Smooth muscle cell (in vitro differentiated cells): ENCODE measurements around the gene NTRK3. TPM values are rescaled to one million over a fixed set of nuclear protein-coding genes. Genes with fewer than 3 reads are reported as not detected.

Source experiments
- DNase-seq: peaks from one replicate; lab custom pipeline; 2025; ENCODE audit not compliant: unreplicated experiment; lab: John Stamatoyannopoulos, UW
- H2AFZ ChIP-seq: fragments of 200-600 bp; sonication (generic); 2 replicates; pipeline ENCODE4 v1.6.0; 2016; ENCODE audit warnings: antibody characterized with exemption, low read depth, mild to moderate bottlenecking
- H3F3A ChIP-seq: fragments of 200-600 bp; sonication (generic); 2 replicates; pipeline ENCODE4 v1.6.0; 2017; ENCODE audit warnings: antibody characterized with exemption, low read depth
- H3K27ac ChIP-seq: fragments of 200-600 bp; sonication (generic); 2 replicates; pipeline ENCODE4 v1.5.1; 2016; ENCODE audit warnings: low read depth, mild to moderate bottlenecking
- H3K27me3 ChIP-seq: fragments of 200-600 bp; sonication (generic); 2 replicates; pipeline ENCODE4 v1.6.1; 2016; ENCODE audit warnings: low read depth, mild to moderate bottlenecking
- H3K36me3 ChIP-seq: fragments of 200-600 bp; sonication (generic); 2 replicates; pipeline ENCODE4 v1.5.1; 2016; ENCODE audit warnings: low read depth
- H3K4me1 ChIP-seq: fragments of 200-600 bp; sonication (generic); 2 replicates; pipeline ENCODE4 v1.5.1; 2016; ENCODE audit warnings: low read depth
- H3K4me2 ChIP-seq: fragments of 200-600 bp; sonication (generic); 2 replicates; pipeline ENCODE4 v1.6.0; 2016; ENCODE audit warnings: mild to moderate bottlenecking
- H3K4me3 ChIP-seq: fragments of 200-600 bp; sonication (generic); 2 replicates; pipeline ENCODE4 v1.5.1; 2016; ENCODE audit warnings: mild to moderate bottlenecking
- H3K79me2 ChIP-seq: fragments of 200-600 bp; sonication (generic); 2 replicates; pipeline ENCODE4 v1.6.0; 2016; ENCODE audit warnings: low read depth, mild to moderate bottlenecking
- H3K9ac ChIP-seq: fragments of 200-600 bp; sonication (generic); 2 replicates; pipeline ENCODE4 v1.6.0; 2016; ENCODE audit warnings: low read depth
- H3K9me3 ChIP-seq: fragments of 200-600 bp; sonication (generic); replicated peaks from 2 replicates; pipeline ENCODE4 v1.5.1; 2016; ENCODE audit warnings: low read depth
- H4K20me1 ChIP-seq: fragments of 200-600 bp; sonication (generic); 2 replicates; pipeline ENCODE4 v1.6.0; 2016; ENCODE audit warnings: low read depth
- CTCF ChIP-seq: fragments of 200-600 bp; sonication (generic); IDR thresholded peaks from 2 replicates; pipeline ENCODE4 v1.5.1; 2017; ENCODE audit warnings: borderline replicate concordance, mild to moderate bottlenecking, antibody characterized with exemption; ENCODE audit not compliant: insufficient read depth, poor library complexity, severe bottlenecking
- WGBS: methylation state at CpG from one replicate; pipeline ENCODE4 v1.1.7; 2016; ENCODE audit warnings: low lambda C conversion rate; 5-methylcytosine and 5-hydroxymethylcytosine counted together
- polyA plus RNA-seq: library from polyadenylated mRNA; unstranded; fragments of >200 nt; fragmentation: Nextera tagmentation; extraction: Ambion mirVana; gene quantifications from 2 replicates; pipeline ENCODE4 v1.2.1, GENCODE V29; 2016
- total RNA-seq: library from RNA; depleted of rRNA; stranded (reverse); fragments of >200 nt; gene quantifications from 2 replicates; pipeline ENCODE4 v1.2.3, GENCODE V29; 2014

The NTRK3 gene
- total and polyA plus RNA-seq, 2 experiments from 2014 or later, result 3.3 to 3.5 TPM

GRCh38 chr15:87938031-87938430, 318.5 kb downstream of the NTRK3 start:
- no peaks in the 10 kb centered on the region for H3K36me3 ChIP-seq
- no peaks in the 10 kb centered on the region for H3K79me2 ChIP-seq
- H2AFZ ChIP-seq, result no peak overlapping the region
- H3F3A ChIP-seq, result peaks cover 6% of the 10 kb centered on the region
- no peaks in the 10 kb centered on the region for H3K27me3 ChIP-seq
- TF ChIP-seq CTCF, result no peak
- H3K4me1 ChIP-seq, result peaks cover 11% of the 10 kb centered on the region
- WGBS, result 31% methylated on average over 1 of the region's 1 CpG
- DNase-seq, result no peak
- H4K20me1 ChIP-seq, result no peaks in the 10 kb centered on the region
- no peak overlapping the region for H3K4me3 ChIP-seq
- H3K9me3 ChIP-seq, result no peaks in the 10 kb centered on the region
- H3K27ac ChIP-seq, result peak overlapping the region; percentile 89
- peak overlapping the region; percentile 62 for H3K4me2 ChIP-seq
- H3K9ac ChIP-seq, result peak overlapping the region; percentile 44

GRCh38 chr15:87935583-87935982, 321.0 kb downstream of the NTRK3 start:
- WGBS, result 82% methylated on average over 2 of the region's 2 CpGs
- H3K4me1 ChIP-seq, result peaks cover 3% of the 10 kb centered on the region
- H3K9ac ChIP-seq, result no peak overlapping the region
- no peak overlapping the region for H3K4me2 ChIP-seq
- no peaks in the 10 kb centered on the region for H3K9me3 ChIP-seq
- H2AFZ ChIP-seq, result no peak overlapping the region
- no peak for TF ChIP-seq CTCF
- no peak for DNase-seq
- H4K20me1 ChIP-seq, result no peaks in the 10 kb centered on the region
- no peaks in the 10 kb centered on the region for H3K36me3 ChIP-seq
- no peak overlapping the region for H3K4me3 ChIP-seq
- H3F3A ChIP-seq, result peaks cover 6% of the 10 kb centered on the region
- H3K27ac ChIP-seq, result no peak overlapping the region
- no peaks in the 10 kb centered on the region for H3K27me3 ChIP-seq
- H3K79me2 ChIP-seq, result no peaks in the 10 kb centered on the region

- Histone ChIP-seq H3K4me3 (no peak overlapping the region), H3K4me2 (no peak overlapping the region), H3K79me2 (no peaks in the 10 kb centered on the region), H3K27ac (no peak overlapping the region), H2AFZ (no peak overlapping the region), H3K27me3 (no peaks in the 10 kb centered on the region), H3K36me3 (no peaks in the 10 kb centered on the region), H3K4me1 (no peaks in the 10 kb centered on the region), H3F3A (no peaks in the 10 kb centered on the region), H4K20me1 (no peaks in the 10 kb centered on the region), H3K9ac (no peak overlapping the region), H3K9me3 (no peaks in the 10 kb centered on the region)
- DNase-seq, result no peak
- no peak for TF ChIP-seq CTCF
- 66% methylated on average over 2 of the region's 2 CpGs for WGBS
These were observed 325.0 kb downstream of the NTRK3 start for GRCh38 chr15:87931584-87931983.

- Histone ChIP-seq H3K9ac (no peak overlapping the region), H3K4me1 (no peaks in the 10 kb centered on the region), H3K4me2 (no peak overlapping the region), H3K27ac (no peak overlapping the region), H3K36me3 (no peaks in the 10 kb centered on the region), H2AFZ (no peak overlapping the region), H3K79me2 (no peaks in the 10 kb centered on the region), H4K20me1 (no peaks in the 10 kb centered on the region), H3K4me3 (no peak overlapping the region), H3K27me3 (no peaks in the 10 kb centered on the region), H3F3A (no peaks in the 10 kb centered on the region), H3K9me3 (no peaks in the 10 kb centered on the region)
- TF ChIP-seq CTCF, result no peak
- 88% methylated on average over 5 of the region's 5 CpGs for WGBS
- no peak for DNase-seq
These were observed 326.1 kb downstream of the NTRK3 start for GRCh38 chr15:87930457-87930856.
